ENCODE results near the gene XRCC4.
"Not testable (repeated sequence)": the region's sequence is repeated elsewhere in the genome, so short reads cannot be mapped to it uniquely, and the experiment has no call there.

Gene XRCC4

DNA sequence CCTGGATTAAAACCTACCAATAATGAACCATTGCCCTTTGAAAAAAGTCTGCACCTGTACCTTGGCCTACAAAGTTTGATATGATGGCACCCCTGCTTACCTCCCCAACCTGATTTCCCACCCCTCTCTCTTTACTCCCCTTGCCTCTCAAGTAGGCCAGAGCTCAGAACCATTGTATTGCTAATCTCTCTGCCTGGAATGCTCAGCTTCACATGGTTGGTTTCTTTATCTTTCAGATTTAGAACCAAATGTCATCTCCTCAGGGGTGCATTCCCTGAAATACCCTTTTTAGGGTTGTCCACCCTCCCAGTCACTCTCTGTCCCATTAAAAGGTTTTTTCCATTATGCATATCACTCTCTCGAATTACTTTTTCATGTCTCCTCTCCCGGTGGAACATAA lies 277.6 kb downstream of the XRCC4 start:
- no peak overlapping the region for H3K4me3 ChIP-seq (replicated peaks in 1 of 2; ENCODE audit: low read depth in 2 of 2, low read length in 2 of 2)
- TF ChIP-seq, protein P1, sequence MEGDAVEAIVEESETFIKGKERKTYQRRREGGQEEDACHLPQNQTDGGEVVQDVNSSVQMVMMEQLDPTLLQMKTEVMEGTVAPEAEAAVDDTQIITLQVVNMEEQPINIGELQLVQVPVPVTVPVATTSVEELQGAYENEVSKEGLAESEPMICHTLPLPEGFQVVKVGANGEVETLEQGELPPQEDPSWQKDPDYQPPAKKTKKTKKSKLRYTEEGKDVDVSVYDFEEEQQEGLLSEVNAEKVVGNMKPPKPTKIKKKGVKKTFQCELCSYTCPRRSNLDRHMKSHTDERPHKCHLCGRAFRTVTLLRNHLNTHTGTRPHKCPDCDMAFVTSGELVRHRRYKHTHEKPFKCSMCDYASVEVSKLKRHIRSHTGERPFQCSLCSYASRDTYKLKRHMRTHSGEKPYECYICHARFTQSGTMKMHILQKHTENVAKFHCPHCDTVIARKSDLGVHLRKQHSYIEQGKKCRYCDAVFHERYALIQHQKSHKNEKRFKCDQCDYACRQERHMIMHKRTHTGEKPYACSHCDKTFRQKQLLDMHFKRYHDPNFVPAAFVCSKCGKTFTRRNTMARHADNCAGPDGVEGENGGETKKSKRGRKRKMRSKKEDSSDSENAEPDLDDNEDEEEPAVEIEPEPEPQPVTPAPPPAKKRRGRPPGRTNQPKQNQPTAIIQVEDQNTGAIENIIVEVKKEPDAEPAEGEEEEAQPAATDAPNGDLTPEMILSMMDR (IDR thresholded peaks at IDR 0.05; ENCODE audit: low read depth, low read length), result no peak
- no peak for DNase-seq (ENCODE audit: low read depth in 2 of 2)

DNA sequence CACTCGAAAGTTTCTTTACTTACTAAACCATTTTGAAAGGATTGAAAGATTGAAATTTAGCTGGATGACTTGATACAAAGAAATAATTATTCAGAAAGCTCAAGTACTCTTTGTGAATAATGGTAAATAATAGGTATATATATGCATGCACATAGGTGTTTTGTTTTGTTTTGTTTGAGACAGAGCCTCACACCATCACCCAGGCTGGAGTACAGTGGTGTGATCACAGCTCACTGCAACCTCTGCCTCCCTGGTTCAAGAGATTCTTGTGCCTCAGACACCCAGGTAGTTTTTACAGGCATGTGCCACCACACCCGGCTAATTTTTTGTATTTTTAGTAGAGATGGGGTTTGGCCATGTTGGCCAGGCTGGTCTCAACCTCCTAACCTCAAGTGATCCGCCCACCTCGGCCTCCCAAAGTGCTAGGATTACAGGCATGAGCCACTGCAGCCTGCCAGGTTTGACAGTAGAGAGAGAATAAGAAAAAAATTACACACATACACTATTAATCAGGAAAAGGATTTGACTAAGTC lies 278.2 kb downstream of the XRCC4 start:
- not testable (repeated sequence) for DNase-seq (ENCODE audit: low read depth in 2 of 2); H3K4me3 ChIP-seq (replicated peaks in 1 of 2; ENCODE audit: low read depth in 2 of 2, low read length in 2 of 2)

DNA sequence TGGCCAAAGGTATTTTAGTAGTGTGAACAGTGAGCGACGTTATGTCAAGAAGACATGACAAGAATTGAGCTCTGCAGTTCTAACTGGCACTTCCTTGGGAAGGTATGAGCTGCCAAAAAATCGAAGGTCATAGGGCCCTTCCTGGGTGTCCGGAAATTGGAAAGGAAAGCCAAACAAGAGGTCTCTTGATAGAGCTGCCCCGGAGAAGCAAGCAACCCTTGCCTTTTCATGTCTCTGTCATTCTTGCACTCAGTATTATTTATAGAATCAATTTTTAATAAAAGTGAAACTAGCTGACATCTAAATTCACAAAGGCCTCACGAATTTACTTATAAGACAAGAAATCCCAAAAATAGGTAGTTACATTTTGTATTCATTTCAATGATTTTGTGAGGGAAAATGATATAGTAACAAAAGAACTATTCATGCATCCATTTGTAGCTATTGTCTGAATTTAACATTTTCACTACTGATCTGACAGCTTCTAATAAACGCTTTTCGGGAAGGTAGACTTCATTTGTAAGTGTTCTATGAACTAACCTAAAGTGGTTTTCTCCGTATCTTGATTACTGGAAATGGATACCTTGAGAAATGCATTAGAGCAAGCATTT lies 280.4 kb downstream of the XRCC4 start:
- no peak overlapping the region for H3K4me3 ChIP-seq (replicated peaks in 1 of 2; ENCODE audit: low read depth in 2 of 2, low read length in 2 of 2)
- DNase-seq (ENCODE audit: low read depth in 2 of 2), result no peak
- TF ChIP-seq, protein P1 (IDR thresholded peaks at IDR 0.05; ENCODE audit: low read depth, low read length), result no peak

DNA sequence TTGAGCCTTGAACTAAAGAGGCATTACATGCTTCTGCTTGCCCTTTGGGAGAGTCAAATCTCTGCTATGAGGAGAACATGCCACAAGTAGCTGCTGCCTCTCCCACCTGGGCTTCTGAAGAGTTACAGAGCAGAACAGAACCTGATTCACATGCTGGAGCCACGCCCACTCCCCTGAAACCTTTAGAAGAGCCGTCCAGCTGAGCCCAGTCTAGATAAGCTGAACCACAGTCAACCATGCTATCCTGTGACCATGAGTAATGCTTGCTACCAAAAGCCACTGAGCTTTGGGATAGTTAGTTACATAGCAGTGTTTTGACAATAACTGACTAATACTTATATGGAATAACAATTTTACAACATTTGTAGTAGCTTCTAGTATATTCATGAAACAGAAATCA lies 283.2 kb downstream of the XRCC4 start:
- DNase-seq (ENCODE audit: low read depth in 2 of 2), result no peak
- TF ChIP-seq, protein P1 (IDR thresholded peaks at IDR 0.05; ENCODE audit: low read depth, low read length), result no peak
- no peak overlapping the region for H3K4me3 ChIP-seq (replicated peaks in 1 of 2; ENCODE audit: low read depth in 2 of 2, low read length in 2 of 2)

DNA sequence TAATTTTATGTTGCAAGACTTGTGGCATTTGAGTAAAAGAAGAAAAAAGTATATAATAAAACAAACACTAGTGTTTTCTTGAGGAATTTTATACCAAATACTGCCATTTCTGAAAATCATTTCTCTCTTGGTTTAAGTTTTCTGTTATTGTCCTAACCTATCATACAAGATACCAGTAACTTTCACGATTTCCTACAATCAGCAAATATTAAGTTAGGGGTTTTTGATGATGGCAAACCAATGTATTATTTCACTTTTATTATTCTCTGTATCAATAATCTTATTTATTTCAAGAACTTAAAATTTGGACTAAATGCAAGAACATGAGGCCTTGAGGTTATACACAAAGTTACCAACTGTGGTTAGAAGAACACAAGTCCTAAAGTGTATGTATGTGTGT lies 285.2 kb downstream of the XRCC4 start:
- no peak overlapping the region for H3K4me3 ChIP-seq (replicated peaks in 1 of 2; ENCODE audit: low read depth in 2 of 2, low read length in 2 of 2)
- TF ChIP-seq, protein P1 (IDR thresholded peaks at IDR 0.05; ENCODE audit: low read depth, low read length), result no peak
- no peak for DNase-seq (ENCODE audit: low read depth in 2 of 2)

DNA sequence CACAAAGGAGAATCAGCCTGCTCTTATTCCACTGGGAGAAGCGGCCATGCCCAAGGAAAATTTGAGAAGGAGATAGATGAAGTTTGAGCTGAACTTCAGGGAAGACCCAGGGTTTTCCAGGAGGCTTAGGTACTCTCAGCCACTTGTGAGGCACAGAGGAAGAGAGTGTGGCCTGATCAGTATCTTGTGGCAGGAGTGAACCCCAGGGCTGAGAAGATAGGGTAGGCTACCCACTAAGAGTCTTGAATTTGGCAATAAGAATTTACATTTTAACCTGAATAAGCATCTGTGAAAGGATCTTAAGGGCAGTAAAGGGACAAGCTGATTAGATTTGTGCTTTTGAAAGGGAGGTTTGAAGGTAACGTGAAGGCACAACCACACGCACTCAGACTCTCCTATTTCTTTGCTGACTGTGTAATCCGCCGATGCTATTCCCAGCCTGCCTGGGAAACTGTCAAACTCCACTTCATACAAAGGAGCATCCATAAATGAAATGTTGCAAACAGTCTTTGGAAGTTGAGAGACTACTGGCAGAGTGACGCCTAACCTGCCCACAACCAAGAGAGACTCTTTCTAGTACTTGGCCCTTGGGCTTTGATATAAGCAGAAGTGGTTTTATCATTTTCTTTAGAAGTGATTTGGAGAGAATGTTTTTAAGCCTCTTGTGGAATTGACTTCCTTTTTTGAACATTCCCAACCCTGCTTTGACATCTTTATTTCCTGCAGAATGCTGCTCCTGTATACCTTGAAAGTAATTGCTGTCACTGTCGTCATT lies 286.0 kb downstream of the XRCC4 start:
- no peak for DNase-seq (ENCODE audit: low read depth in 2 of 2)
- TF ChIP-seq, protein P1 (IDR thresholded peaks at IDR 0.05; ENCODE audit: low read depth, low read length), result no peak
- H3K4me3 ChIP-seq (replicated peaks in 1 of 2; ENCODE audit: low read depth in 2 of 2, low read length in 2 of 2), result no peak overlapping the region

DNA sequence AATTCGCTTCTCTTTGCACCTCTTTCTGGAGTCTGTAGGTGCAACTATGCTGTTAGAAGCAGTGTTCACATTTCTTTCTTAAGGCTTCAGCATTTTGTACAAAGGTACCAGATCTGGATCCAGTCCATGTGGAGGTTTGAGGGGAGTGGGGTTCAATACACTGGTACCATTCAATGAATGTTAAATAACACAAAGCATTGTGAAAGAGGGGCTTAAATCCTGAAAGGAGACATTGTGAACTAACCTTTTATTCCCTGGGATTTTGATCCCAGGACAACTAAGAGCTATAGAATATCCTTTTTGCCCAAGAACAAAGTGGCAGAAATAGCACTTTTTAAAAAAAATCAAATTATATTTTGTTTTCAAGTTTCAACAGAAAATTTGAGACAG lies 286.5 kb downstream of the XRCC4 start:
- H3K4me3 ChIP-seq (replicated peaks in 1 of 2; ENCODE audit: low read depth in 2 of 2, low read length in 2 of 2), result no peak overlapping the region
- DNase-seq (ENCODE audit: low read depth in 2 of 2), result no peak
- TF ChIP-seq, protein P1 (IDR thresholded peaks at IDR 0.05; ENCODE audit: low read depth, low read length), result no peak
